CD4-positive, alpha-beta memory T cell (primary cell): ENCODE measurements around the gene LNPEP. TPM values are rescaled to one million over a fixed set of nuclear protein-coding genes. Genes with fewer than 3 reads are reported as not detected.

Source experiments
- CTCF ChIA-PET: fragments of 350-600 bp; sonication (Branson Sonifier 250); formaldehyde crosslinking; loops from one replicate; lab custom pipeline; 2021; ENCODE audit warnings: inconsistent platforms; ENCODE audit not compliant: partially characterized antibody; lab: Charles Lee
- POLR2A ChIA-PET: fragments of 350-600 bp; sonication (Branson Sonifier 250); formaldehyde crosslinking; loops from one replicate; lab custom pipeline; 2021; ENCODE audit not compliant: partially characterized antibody; lab: Charles Lee
- DNase-seq, 5 donors: peaks; one replicate each; pipeline versions ENCODE4 v3.0.0 to v3.0.0-alpha.2; 2020 to 2022; ENCODE audit warnings: mixed read lengths in 1 of 5
- H3K27ac ChIP-seq: one replicate; pipeline ENCODE4 v1.7.0; 2013; ENCODE audit warnings: low read depth, low read length
- H3K27me3 ChIP-seq: 2 replicates; pipeline ENCODE4 v1.7.0; 2013; ENCODE audit warnings: mild to moderate bottlenecking, low read length, moderate library complexity; ENCODE audit not compliant: insufficient read depth
- H3K36me3 ChIP-seq: 2 replicates; pipeline ENCODE4 v1.7.0; 2013; ENCODE audit warnings: mild to moderate bottlenecking, low read length, moderate library complexity; ENCODE audit not compliant: insufficient read depth
- H3K4me1 ChIP-seq: 2 replicates; pipeline ENCODE4 v1.7.0; 2013; ENCODE audit warnings: mild to moderate bottlenecking, low read length, moderate library complexity; ENCODE audit not compliant: insufficient read depth
- H3K4me3 ChIP-seq, 2 donors: one replicate each; pipeline ENCODE4 v1.7.0; 2013; ENCODE audit warnings: low read length in 2 of 2, mild to moderate bottlenecking in 1 of 2
- H3K9me3 ChIP-seq, 2 donors: one replicate each; pipeline ENCODE4 v1.7.0; 2013; ENCODE audit warnings: low read length in 2 of 2, control low read depth in 1 of 2; ENCODE audit not compliant: control insufficient read depth in 1 of 2
- H3K27ac Mint-ChIP-seq, 7 donors: one replicate each; pipeline ENCODE4 v1.8.0; 2020 to 2021; ENCODE audit warnings: mixed read lengths in 7 of 7, mild to moderate bottlenecking in 6 of 7, inconsistent platforms in 3 of 7, moderate library complexity in 3 of 7
- H3K27me3 Mint-ChIP-seq, 2 donors: one replicate each; pipeline ENCODE4 v1.8.0; 2020 to 2021; ENCODE audit warnings: mixed read lengths in 2 of 2
- H3K36me3 Mint-ChIP-seq, 2 donors: one replicate each; pipeline ENCODE4 v1.8.0; 2020 to 2021; ENCODE audit warnings: mixed read lengths in 2 of 2, inconsistent platforms in 1 of 2, mild to moderate bottlenecking in 1 of 2
- H3K4me1 Mint-ChIP-seq, 4 donors: one replicate each; pipeline ENCODE4 v1.8.0; 2020 to 2021; ENCODE audit warnings: mixed read lengths in 4 of 4, mild to moderate bottlenecking in 1 of 4
- H3K4me3 Mint-ChIP-seq, 8 donors: one replicate each; pipeline ENCODE4 v1.8.0; 2020 to 2021; ENCODE audit warnings: mixed read lengths in 8 of 8, mild to moderate bottlenecking in 7 of 8, moderate library complexity in 6 of 8, inconsistent platforms in 3 of 8
- H3K9me3 Mint-ChIP-seq, 8 donors: one replicate each; pipeline ENCODE4 v1.8.0; 2020 to 2021; ENCODE audit warnings: mixed read lengths in 8 of 8, mild to moderate bottlenecking in 5 of 8, inconsistent platforms in 3 of 8, moderate library complexity in 1 of 8
- intact Hi-C: fragments of 100-400 bp; cut with micrococcal nuclease; formaldehyde crosslinking; loops from one replicate; pipeline ENCODE4 v1.15.1; 2023
- polyA plus RNA-seq, 2 donors: library from polyadenylated mRNA; unstranded; fragments of 300-500 nt; fragmentation: Illumina TruSeq; gene quantifications; one replicate each; pipeline ENCODE4 v1.2.3, GENCODE V29; 2021
- total RNA-seq, 2 experiments: library from RNA; stranded (reverse); gene quantifications; one replicate each; pipeline ENCODE4 v1.2.3, GENCODE V29; 2021

The LNPEP gene
- total and polyA plus RNA-seq, 4 experiments from 2014 or later: 23.5 to 97.3 (median 65.5) TPM

DNA sequence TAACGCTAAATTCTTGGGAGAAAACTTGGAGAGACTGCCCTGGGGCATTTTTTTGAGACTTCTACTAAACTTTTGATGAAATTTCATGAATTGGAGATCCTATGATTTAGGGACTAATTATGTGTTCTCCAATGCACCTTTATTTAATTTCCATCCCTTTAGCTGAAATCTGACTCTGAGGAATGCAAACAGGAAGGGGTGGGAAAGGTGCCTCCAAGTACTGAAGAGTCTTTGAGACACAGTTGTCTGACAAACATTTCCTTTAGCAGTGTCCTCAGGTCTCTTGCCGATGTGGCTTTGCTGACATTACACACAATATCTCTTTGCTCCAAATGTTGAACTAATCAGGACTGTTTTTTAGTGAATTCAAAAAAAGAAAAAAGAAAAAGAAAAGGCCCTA lies 129.6 kb downstream of the LNPEP start:
- H3K4me3 ChIP-seq: no peak overlapping the region
- Mint-ChIP-seq H3K27ac (no peak overlapping the region), H3K27me3 (peaks cover 1 to 10% of the 10 kb centered on the region in 2 donors), H3K4me3 (no peak overlapping the region), H3K36me3 (peaks cover 0 to 6% of the 10 kb centered on the region in 2 donors), H3K4me1 (peaks cover 0 to 4% (median 3%) of the 10 kb centered on the region in 4 donors), H3K9me3 (no peaks in the 10 kb centered on the region)
- no peaks in the 10 kb centered on the region for H3K4me1 ChIP-seq
- no peak overlapping the region for H3K27ac ChIP-seq
- ChIA-PET POLR2A (no interaction called here), CTCF (no interaction called here)
- intact Hi-C loops: no loop called here
- H3K36me3 ChIP-seq: no peaks in the 10 kb centered on the region
- no peak for DNase-seq
- no peaks in the 10 kb centered on the region for H3K9me3 ChIP-seq
- no peaks in the 10 kb centered on the region for H3K27me3 ChIP-seq

DNA sequence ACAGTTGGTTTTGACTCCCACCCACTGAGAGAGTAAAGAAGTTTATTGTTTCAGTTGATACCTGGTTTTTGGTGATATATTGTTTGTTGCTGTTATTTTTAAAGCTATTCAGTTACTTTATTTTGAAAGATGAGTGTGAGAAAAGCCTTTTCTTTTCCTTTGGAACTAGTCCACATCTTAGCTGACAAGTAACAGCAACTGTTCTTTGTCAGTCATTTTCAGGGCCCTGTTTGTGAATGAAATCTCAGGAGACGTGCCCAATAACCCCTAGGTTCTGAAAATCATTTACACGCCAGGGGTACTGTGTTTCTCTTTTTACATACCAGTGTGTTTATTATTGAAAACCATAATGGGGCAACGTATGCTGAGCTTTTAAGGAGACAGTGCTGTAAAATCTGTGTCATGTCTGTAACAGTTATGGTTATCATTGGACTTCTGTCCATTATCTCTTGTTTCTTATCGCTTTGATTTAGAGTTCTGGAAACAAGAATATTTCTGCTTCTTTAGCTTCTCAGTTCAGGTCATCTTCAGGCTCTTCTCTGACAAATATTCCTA lies 131.5 kb downstream of the LNPEP start:
- ChIA-PET POLR2A (no interaction called here), CTCF (interaction anchor here (0.7 to 1.0 kb wide), 2 partner anchors 16 to 464 kb away, joined by 3 to 4 read pairs; no protein-coding TSS in a partner anchor)
- Histone ChIP-seq H3K4me3 (no peak overlapping the region), H3K4me1 (no peaks in the 10 kb centered on the region), H3K36me3 (no peaks in the 10 kb centered on the region), H3K27ac (no peak overlapping the region), H3K9me3 (no peaks in the 10 kb centered on the region), H3K27me3 (no peaks in the 10 kb centered on the region)
- DNase-seq: no peak
- peaks cover 0 to 4% (median 3%) of the 10 kb centered on the region in 4 donors for H3K4me1 Mint-ChIP-seq
- no peaks in the 10 kb centered on the region for H3K36me3 Mint-ChIP-seq
- intact Hi-C loops: no loop called here
- no peaks in the 10 kb centered on the region for H3K9me3 Mint-ChIP-seq
- H3K27me3 Mint-ChIP-seq: peaks cover 1 to 10% of the 10 kb centered on the region in 2 donors
- H3K4me3 Mint-ChIP-seq: no peak overlapping the region
- H3K27ac Mint-ChIP-seq: no peak overlapping the region

- Histone ChIP-seq H3K4me1 (no peaks in the 10 kb centered on the region), H3K36me3 (no peaks in the 10 kb centered on the region), H3K27me3 (no peaks in the 10 kb centered on the region), H3K27ac (no peak overlapping the region), H3K4me3 (no peak overlapping the region), H3K9me3 (no peaks in the 10 kb centered on the region)
- intact Hi-C loops: no loop called here
- H3K27ac Mint-ChIP-seq: no peak overlapping the region
- H3K4me3 Mint-ChIP-seq: no peak overlapping the region
- peaks cover 3 to 6% of the 10 kb centered on the region in 2 donors for H3K27me3 Mint-ChIP-seq
- DNase-seq: no peak
- peaks cover 0 to 4% (median 3%) of the 10 kb centered on the region in 4 donors for H3K4me1 Mint-ChIP-seq
- CTCF ChIA-PET: no interaction called here
- peaks cover 0 to 2% (median 0%) of the 10 kb centered on the region in 8 donors for H3K9me3 Mint-ChIP-seq
- H3K36me3 Mint-ChIP-seq: no peaks in the 10 kb centered on the region
- POLR2A ChIA-PET: no interaction called here
Measured at GRCh38 chr5:97070234-97070633, 134.4 kb downstream of the LNPEP start.

DNA sequence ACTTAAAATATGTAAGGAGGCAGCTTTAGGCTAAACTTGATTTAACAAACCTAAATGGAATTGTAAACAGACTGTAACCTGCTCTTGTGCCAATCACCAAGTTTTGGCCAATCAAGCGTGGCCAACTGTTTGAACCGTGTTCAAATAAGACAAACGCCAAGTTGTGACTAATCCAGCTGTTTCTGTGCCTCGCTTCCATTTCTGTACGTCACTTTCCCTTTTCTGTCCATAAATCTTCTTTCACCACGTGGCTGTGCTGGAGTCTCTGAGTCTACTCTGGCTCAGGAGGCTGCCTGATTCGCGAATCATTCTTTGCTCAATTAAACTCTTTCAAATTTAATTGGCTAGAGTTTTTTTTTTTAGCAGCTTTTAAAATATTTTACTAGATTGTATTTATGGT lies 135.2 kb downstream of the LNPEP start:
- H3K36me3 ChIP-seq: no peaks in the 10 kb centered on the region
- DNase-seq: no peak
- H3K27ac ChIP-seq: no peak overlapping the region
- no peaks in the 10 kb centered on the region for H3K9me3 ChIP-seq
- H3K36me3 Mint-ChIP-seq: no peaks in the 10 kb centered on the region
- H3K27ac Mint-ChIP-seq: no peak overlapping the region
- no peaks in the 10 kb centered on the region for H3K27me3 ChIP-seq
- intact Hi-C loops: no loop called here
- H3K4me3 Mint-ChIP-seq: no peak overlapping the region
- ChIA-PET CTCF (no interaction called here), POLR2A (no interaction called here)
- H3K27me3 Mint-ChIP-seq: peaks cover 3 to 6% of the 10 kb centered on the region in 2 donors
- no peak overlapping the region for H3K4me3 ChIP-seq
- peaks cover 0 to 4% (median 3%) of the 10 kb centered on the region in 4 donors for H3K4me1 Mint-ChIP-seq
- H3K4me1 ChIP-seq: no peaks in the 10 kb centered on the region
- peaks cover 0 to 2% (median 0%) of the 10 kb centered on the region in 8 donors for H3K9me3 Mint-ChIP-seq

DNA sequence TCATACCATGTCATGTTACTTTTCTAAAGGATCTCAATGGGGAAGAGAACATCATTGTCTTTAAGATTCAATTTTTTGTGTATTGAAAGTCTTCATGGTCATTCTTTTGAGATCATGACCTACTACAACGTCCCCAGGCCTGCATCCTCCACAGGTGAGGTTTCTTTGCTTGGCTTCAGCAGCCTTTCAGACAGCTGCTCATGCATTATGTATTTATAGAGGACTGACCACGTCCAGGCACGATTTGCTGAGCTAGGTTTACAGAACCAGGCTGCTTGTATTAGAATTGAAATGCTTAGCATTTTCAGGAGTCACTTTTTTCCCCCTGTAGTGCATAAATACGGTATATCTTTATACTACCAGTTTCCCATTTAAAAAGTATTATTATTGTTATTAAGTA lies 136.1 kb downstream of the LNPEP start:
- H3K4me1 Mint-ChIP-seq: peaks cover 0 to 4% (median 3%) of the 10 kb centered on the region in 4 donors
- H3K4me3 Mint-ChIP-seq: no peak overlapping the region
- no peaks in the 10 kb centered on the region for H3K36me3 Mint-ChIP-seq
- peaks cover 0 to 2% (median 0%) of the 10 kb centered on the region in 8 donors for H3K9me3 Mint-ChIP-seq
- no peaks in the 10 kb centered on the region for H3K27me3 ChIP-seq
- no peaks in the 10 kb centered on the region for H3K4me1 ChIP-seq
- ChIA-PET POLR2A (no interaction called here), CTCF (no interaction called here)
- no peak for DNase-seq
- H3K36me3 ChIP-seq: no peaks in the 10 kb centered on the region
- H3K4me3 ChIP-seq: no peak overlapping the region
- H3K27ac Mint-ChIP-seq: no peak overlapping the region
- intact Hi-C loops: no loop called here
- H3K27me3 Mint-ChIP-seq: peaks cover 3 to 6% of the 10 kb centered on the region in 2 donors
- H3K27ac ChIP-seq: no peak overlapping the region
- H3K9me3 ChIP-seq: no peaks in the 10 kb centered on the region

- CTCF ChIA-PET: no interaction called here
- H3K4me3 Mint-ChIP-seq: no peak overlapping the region
Measured at GRCh38 chr5:97072696-97073095, 136.8 kb downstream of the LNPEP start.

GRCh38 chr5:97073420-97073819 lies 137.5 kb downstream of the LNPEP start:
- intact Hi-C loops: no loop called here
- Histone ChIP-seq H3K9me3 (no peaks in the 10 kb centered on the region), H3K4me3 (no peak overlapping the region), H3K27me3 (no peaks in the 10 kb centered on the region), H3K4me1 (no peaks in the 10 kb centered on the region), H3K27ac (no peak overlapping the region), H3K36me3 (no peaks in the 10 kb centered on the region)
- Mint-ChIP-seq H3K4me3 (no peak overlapping the region), H3K36me3 (no peaks in the 10 kb centered on the region), H3K4me1 (peaks cover 0 to 3% (median under 1%) of the 10 kb centered on the region in 4 donors), H3K27ac (no peak overlapping the region), H3K27me3 (peaks cover 3% of the 10 kb centered on the region in 2 donors), H3K9me3 (peaks cover 0 to 2% (median 0%) of the 10 kb centered on the region in 8 donors)
- POLR2A ChIA-PET: no interaction called here
- no peak for DNase-seq
- CTCF ChIA-PET: no interaction called here

More at GRCh38 chr5:97072696-97073095, 136.8 kb downstream of the LNPEP start:
- H3K4me1 ChIP-seq: no peaks in the 10 kb centered on the region
- H3K27ac ChIP-seq: no peak overlapping the region
- H3K4me1 Mint-ChIP-seq: peaks cover 0 to 4% (median 3%) of the 10 kb centered on the region in 4 donors
- no peaks in the 10 kb centered on the region for H3K36me3 Mint-ChIP-seq
- H3K9me3 ChIP-seq: no peaks in the 10 kb centered on the region
- H3K9me3 Mint-ChIP-seq: peaks cover 0 to 2% (median 0%) of the 10 kb centered on the region in 8 donors
- no peak for DNase-seq
- no peaks in the 10 kb centered on the region for H3K27me3 ChIP-seq
- intact Hi-C loops: no loop called here
- H3K36me3 ChIP-seq: no peaks in the 10 kb centered on the region
- POLR2A ChIA-PET: interaction anchor here (0.6 kb wide), 1 partner anchor 20 kb away, joined by 4 read pairs; no protein-coding TSS in a partner anchor
- H3K27me3 Mint-ChIP-seq: peaks cover 3 to 6% of the 10 kb centered on the region in 2 donors
- no peak overlapping the region for H3K27ac Mint-ChIP-seq
- H3K4me3 ChIP-seq: no peak overlapping the region
